B cell (primary cell): Measurements from ENCODE around the gene IGFALS. TPM values are rescaled to one million over a fixed set of nuclear protein-coding genes. Genes with fewer than 3 reads are reported as not detected.
A peak's percentile ranks its signal among the peaks of the same experiment; 100 is the strongest.

Experiments
- ATAC-seq: fragments of 200-7000 bp; cut with Tn5 transposase; one replicate; pipeline ENCODE4 v1.10.0; 2021; ENCODE audit warnings: low read depth, mild to moderate bottlenecking, moderate number of reproducible peaks, moderate library complexity
- CTCF ChIA-PET: fragments of 350-600 bp; sonication (Branson Sonifier 250); formaldehyde crosslinking; loops from one replicate; lab custom pipeline; 2021; ENCODE audit warnings: antibody characterized with exemption, inconsistent platforms; lab: Charles Lee
- POLR2A ChIA-PET: fragments of 350-600 bp; sonication (Branson Sonifier 250); formaldehyde crosslinking; loops from one replicate; lab custom pipeline; 2021; ENCODE audit warnings: antibody characterized with exemption; lab: Charles Lee
- DNase-seq: peaks from one replicate; pipeline ENCODE4 v3.0.0; 2013
- H2AFZ ChIP-seq: 2 replicates; pipeline ENCODE4 v1.6.1; 2012; ENCODE audit warnings: mild to moderate bottlenecking, low read depth, low read length; ENCODE audit not compliant: insufficient read depth, poor library complexity, severe bottlenecking
- H3K27ac ChIP-seq, 2 donors: 1 replicate in 1 of 2; 2 replicates in 1 of 2; pipeline ENCODE4 v1.5.1; 2012 to 2013; ENCODE audit warnings: low read length in 2 of 2, mild to moderate bottlenecking in 2 of 2, moderate library complexity in 1 of 2
- H3K27me3 ChIP-seq, 4 experiments: fragments of 200-600 bp in 1 of 4; sonication (generic) in 1 of 4; replicated peaks in 1 of 4; 1 replicate in 2 of 4; 2 replicates in 2 of 4; pipeline versions ENCODE4 v1.6.1 to v1.7.0; 2013 to 2016; ENCODE audit warnings: low read length in 3 of 4, mild to moderate bottlenecking in 2 of 4, mixed read lengths in 1 of 4, moderate library complexity in 1 of 4; ENCODE audit not compliant: insufficient read depth in 4 of 4, control insufficient read depth in 3 of 4; ENCODE audit errors: control extremely low read depth in 1 of 4
- H3K36me3 ChIP-seq, 2 experiments: replicated peaks in 1 of 2; 1 replicate in 1 of 2; 2 replicates in 1 of 2; pipeline versions ENCODE4 v1.6.1 to v1.7.1; 2013; ENCODE audit warnings: low read length in 1 of 2; ENCODE audit not compliant: insufficient read depth in 2 of 2, control insufficient read depth in 1 of 2; ENCODE audit errors: control extremely low read depth in 1 of 2, extremely low read depth in 1 of 2
- H3K4me1 ChIP-seq, 2 donors: fragments of 200-600 bp in 1 of 2; sonication (generic) in 1 of 2; 1 replicate in 1 of 2; 2 replicates in 1 of 2; pipeline versions ENCODE4 v1.5.1 to v1.6.1; 2013 to 2017; ENCODE audit warnings: low read length in 2 of 2; ENCODE audit not compliant: control insufficient read depth in 2 of 2, insufficient read depth in 2 of 2
- H3K4me2 ChIP-seq: replicated peaks from 2 replicates; pipeline ENCODE3; 2012; ENCODE audit warnings: mild to moderate bottlenecking, low read depth, low read length; ENCODE audit not compliant: poor library complexity, severe bottlenecking
- H3K4me3 ChIP-seq, 5 experiments: fragments of 200-600 bp in 1 of 5; sonication (generic) in 1 of 5; 1 replicate in 3 of 5; 2 replicates in 2 of 5; pipeline versions ENCODE4 v1.5.1 to v1.7.0; 2011 to 2016; ENCODE audit warnings: low read length in 4 of 5, mild to moderate bottlenecking in 4 of 5, low read depth in 2 of 5, control low read depth in 1 of 5, moderate library complexity in 1 of 5; ENCODE audit not compliant: insufficient read depth in 1 of 5; ENCODE audit errors: control extremely low read depth in 1 of 5, extremely low read depth in 1 of 5
- H3K79me2 ChIP-seq: fragments of 200-600 bp; sonication (generic); one replicate; pipeline ENCODE4 v1.6.0; 2016; ENCODE audit warnings: low read length; ENCODE audit not compliant: control insufficient read depth, insufficient read depth
- H3K9ac ChIP-seq: fragments of 200-600 bp; sonication (generic); 2 replicates; pipeline ENCODE4 v1.6.1; 2017; ENCODE audit warnings: mild to moderate bottlenecking, low read length, moderate library complexity
- H3K9me3 ChIP-seq, 3 donors: one replicate each; pipeline versions ENCODE4 v1.6.1 to v1.7.1; 2013; ENCODE audit warnings: low read length in 2 of 3; ENCODE audit not compliant: control insufficient read depth in 2 of 3, insufficient read depth in 1 of 3; ENCODE audit errors: control extremely low read depth in 1 of 3
- H4K20me1 ChIP-seq: 2 replicates; pipeline ENCODE4 v1.6.0; 2012; ENCODE audit warnings: mild to moderate bottlenecking, low read length; ENCODE audit not compliant: insufficient read depth, control insufficient read depth, poor library complexity, severe bottlenecking
- H3K27ac Mint-ChIP-seq: one replicate; pipeline ENCODE4 v1.8.0; 2021; ENCODE audit warnings: mixed read lengths
- H3K27me3 Mint-ChIP-seq: one replicate; pipeline ENCODE4 v1.8.0; 2021; ENCODE audit warnings: mixed read lengths
- H3K4me1 Mint-ChIP-seq: one replicate; pipeline ENCODE4 v1.8.0; 2021; ENCODE audit warnings: mixed read lengths
- H3K4me3 Mint-ChIP-seq: one replicate; pipeline ENCODE4 v1.8.0; 2021; ENCODE audit warnings: mixed read lengths
- H3K9me3 Mint-ChIP-seq: one replicate; pipeline ENCODE4 v1.8.0; 2022; ENCODE audit warnings: mixed read lengths; ENCODE audit not compliant: insufficient read depth
- EZH2 ChIP-seq: IDR thresholded peaks from 2 replicates; pipeline ENCODE4 v1.6.1; 2012; ENCODE audit warnings: borderline replicate concordance, low read depth, mild to moderate bottlenecking, moderate library complexity, low read length; ENCODE audit not compliant: insufficient read depth, poor library complexity, severe bottlenecking
- WGBS: methylation state at CpG from one replicate; pipeline ENCODE4 v1.1.5; 2013; ENCODE audit warnings: missing lambda C conversion rate; ENCODE audit not compliant: insufficient coverage; 5-methylcytosine and 5-hydroxymethylcytosine counted together
- intact Hi-C: fragments of 100-400 bp; cut with micrococcal nuclease; formaldehyde crosslinking; loops from one replicate; pipeline ENCODE4 v1.10.0; 2022
- polyA plus RNA-seq: library from polyadenylated mRNA; depleted of rRNA; stranded (reverse); fragments of >200 nt; gene quantifications from 2 replicates; pipeline ENCODE4 v1.2.3, GENCODE V29; 2012
- total RNA-seq, 2 donors: library from RNA; stranded (reverse); fragments of 120-200 nt in 1 of 2; gene quantifications; 1 replicate in 1 of 2; 2 replicates in 1 of 2; pipeline versions ENCODE4 v1.2.3 to v1.2.4, GENCODE V29; 2013 to 2022
- TF ChIP-seq, protein P1 (sequence below): fragments of 200-600 bp; IDR thresholded peaks from one replicate; pipeline ENCODE4 v1.8.0; 2022; ENCODE audit warnings: antibody characterized with exemption, mild to moderate bottlenecking

IGFALS gene
- total and polyA plus RNA-seq, 2 donors (not counting 1 experiment from before 2014, with no cell fraction given) = 0.49 TPM; not detected in 1

DNA sequence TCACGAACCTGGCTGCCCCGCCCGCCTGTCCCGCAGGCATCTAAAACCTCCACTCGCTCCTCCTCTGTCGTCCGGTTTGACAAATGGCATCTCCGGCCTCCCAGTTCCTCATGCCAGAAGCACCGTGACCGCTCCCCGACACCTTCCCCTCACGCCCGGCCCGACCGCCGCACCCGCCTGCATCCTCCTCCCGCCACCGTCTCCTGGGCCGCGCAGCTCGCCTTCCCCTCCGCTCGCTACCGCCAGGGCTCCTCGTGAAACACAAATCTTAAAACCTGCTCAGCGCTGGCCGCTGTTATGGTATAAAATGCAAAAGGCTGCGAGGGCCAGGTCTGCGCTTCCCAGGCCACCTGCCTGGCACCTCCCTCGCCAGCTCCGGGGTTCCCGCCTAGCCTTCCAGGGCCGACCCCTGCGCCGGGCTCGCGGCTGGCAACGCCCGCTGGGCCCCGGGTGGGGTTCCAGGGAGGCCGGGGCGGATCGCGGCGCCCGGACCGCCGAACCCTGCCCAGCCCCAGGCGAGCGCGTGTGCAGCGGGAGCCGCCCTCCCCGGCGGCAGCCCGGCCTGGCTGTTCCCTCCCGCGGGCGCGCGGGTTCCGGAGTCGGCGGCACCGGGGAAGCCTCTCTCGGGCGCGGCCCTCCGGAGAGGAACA lies 11.6 kb downstream of the IGFALS start:
- H3K79me2 ChIP-seq = peaks cover 57% of the 10 kb centered on the region
- intact Hi-C loops = loop anchor here (1.0 to 2.0 kb wide), 4 partner anchors 9 to 439 kb away; partner anchors contain the start of genes HAGH, MRPS34 and UQCC4
- POLR2A ChIA-PET = interaction anchor here (0.5 to 2.0 kb wide), 5 partner anchors 10 to 362 kb away, joined by 6 to 27 read pairs (median 7); partner anchors contain the start of genes EME2, FAHD1, MRPS34 and NME3

More for the DNA sequence above, 11.6 kb downstream of the IGFALS start:
- H3K27ac Mint-ChIP-seq = peak overlapping the region; percentile 86
- ATAC-seq = no peak
- CTCF ChIA-PET = interaction anchor here (0.8 to 2.3 kb wide), 11 partner anchors 8 to 374 kb away, joined by 3 to 16 read pairs (median 4); partner anchors contain the start of genes EME2, FAHD1, HAGH and MAPK8IP3
- H3K4me3 ChIP-seq = peak overlapping the region; percentile 36 to 96 (median 83)
- peak overlapping the region; percentile 88 for H3K4me3 Mint-ChIP-seq
- peak overlapping the region; percentile 77 for H2AFZ ChIP-seq
- H3K9me3 ChIP-seq = no peaks in the 10 kb centered on the region
- peak overlapping the region; percentile 94 for H3K4me2 ChIP-seq
- H3K4me1 Mint-ChIP-seq = peaks cover 24% of the 10 kb centered on the region
- peak overlapping the region; percentile 89 for H3K9ac ChIP-seq
- peaks cover 10 to 35% of the 10 kb centered on the region in 2 donors for H3K4me1 ChIP-seq
- H4K20me1 ChIP-seq = peaks cover 77% of the 10 kb centered on the region
- no peak for TF ChIP-seq EZH2
- TF ChIP-seq, protein P1, sequence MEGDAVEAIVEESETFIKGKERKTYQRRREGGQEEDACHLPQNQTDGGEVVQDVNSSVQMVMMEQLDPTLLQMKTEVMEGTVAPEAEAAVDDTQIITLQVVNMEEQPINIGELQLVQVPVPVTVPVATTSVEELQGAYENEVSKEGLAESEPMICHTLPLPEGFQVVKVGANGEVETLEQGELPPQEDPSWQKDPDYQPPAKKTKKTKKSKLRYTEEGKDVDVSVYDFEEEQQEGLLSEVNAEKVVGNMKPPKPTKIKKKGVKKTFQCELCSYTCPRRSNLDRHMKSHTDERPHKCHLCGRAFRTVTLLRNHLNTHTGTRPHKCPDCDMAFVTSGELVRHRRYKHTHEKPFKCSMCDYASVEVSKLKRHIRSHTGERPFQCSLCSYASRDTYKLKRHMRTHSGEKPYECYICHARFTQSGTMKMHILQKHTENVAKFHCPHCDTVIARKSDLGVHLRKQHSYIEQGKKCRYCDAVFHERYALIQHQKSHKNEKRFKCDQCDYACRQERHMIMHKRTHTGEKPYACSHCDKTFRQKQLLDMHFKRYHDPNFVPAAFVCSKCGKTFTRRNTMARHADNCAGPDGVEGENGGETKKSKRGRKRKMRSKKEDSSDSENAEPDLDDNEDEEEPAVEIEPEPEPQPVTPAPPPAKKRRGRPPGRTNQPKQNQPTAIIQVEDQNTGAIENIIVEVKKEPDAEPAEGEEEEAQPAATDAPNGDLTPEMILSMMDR = peak; percentile 45
- no peaks in the 10 kb centered on the region for H3K27me3 Mint-ChIP-seq
- H3K9me3 Mint-ChIP-seq = no peaks in the 10 kb centered on the region
- peak overlapping the region in 1 of 2 donors; percentile 76 for H3K27ac ChIP-seq
- peak; percentile 63 for DNase-seq
- H3K36me3 ChIP-seq = peaks cover 0 to 25% of the 10 kb centered on the region in 2 experiments
- WGBS = under 1% methylated on average over 69 of the region's 70 CpGs
- H3K27me3 ChIP-seq = no peaks in the 10 kb centered on the region
